ENCODE results near the gene KRTAP4-16. TPM values are rescaled to one million over a fixed set of nuclear protein-coding genes. Genes with fewer than 3 reads are reported as not detected.
A peak's percentile ranks its signal among the peaks of the same experiment; 100 is the strongest.
"Not testable (repeated sequence)": the region's sequence is repeated elsewhere in the genome, so short reads cannot be mapped to it uniquely, and the experiment has no call there.

The KRTAP4-16 gene
- total RNA-seq, 1 donor from 2014 or later = not detected

DNA sequence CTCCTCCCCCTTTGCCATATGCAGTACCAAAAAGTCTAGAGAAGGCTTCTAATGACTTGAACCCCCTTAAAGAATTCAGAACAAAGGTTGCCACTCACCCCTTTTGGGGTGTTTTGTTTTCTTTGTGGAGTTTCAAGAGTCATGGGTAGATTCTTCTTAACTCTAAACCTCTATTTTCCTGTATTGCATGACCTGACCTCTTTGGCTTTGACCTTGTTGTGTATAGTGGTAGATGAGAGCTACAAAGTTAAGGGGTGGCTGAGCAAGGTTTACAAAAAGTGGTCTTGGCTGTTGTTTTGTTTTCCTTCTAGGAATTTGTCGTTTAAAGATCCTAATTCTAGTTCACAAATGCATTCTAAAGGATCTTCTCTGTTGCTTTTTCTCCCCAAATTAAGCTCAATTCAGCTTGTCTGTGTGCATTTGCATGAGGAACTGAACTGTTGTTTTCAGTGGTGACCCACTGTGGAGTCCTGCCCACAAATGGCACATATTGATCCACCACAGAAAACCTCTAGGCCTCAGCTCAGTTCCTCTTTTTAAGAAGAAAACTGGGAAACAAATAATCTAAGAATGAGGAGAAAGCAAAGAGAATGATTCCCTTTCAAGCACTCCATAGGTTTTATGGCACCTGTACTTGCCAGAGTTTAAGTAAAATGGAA lies 6.8 kb upstream of the KRTAP4-16 start:
- H3K36me3 Mint-ChIP-seq (ENCODE audit: low read depth); intact Hi-C loops (cut with micrococcal nuclease); H3K27ac Mint-ChIP-seq; H3K4me1 Mint-ChIP-seq (ENCODE audit: low read depth); H3K4me3 Mint-ChIP-seq; H3K27me3 Mint-ChIP-seq (ENCODE audit: insufficient read depth); DNase-seq (ENCODE audit: low spot score): not testable (repeated sequence)
- peaks cover 11% of the 10 kb centered on the region for H3K9me3 Mint-ChIP-seq

- no peaks in the 10 kb centered on the region for H3K4me1 Mint-ChIP-seq (ENCODE audit: low read depth)
- no peak overlapping the region for H3K27ac Mint-ChIP-seq
- DNase-seq (ENCODE audit: low spot score) = no peak
- H3K4me3 Mint-ChIP-seq = no peak overlapping the region
- intact Hi-C loops (cut with micrococcal nuclease) = loop anchor here (1.0 kb wide), 1 partner anchor 21 kb away; no protein-coding TSS in a partner anchor
- H3K9me3 Mint-ChIP-seq = peaks cover 11% of the 10 kb centered on the region
- H3K27me3 Mint-ChIP-seq (ENCODE audit: insufficient read depth) = peaks cover 5% of the 10 kb centered on the region
- no peaks in the 10 kb centered on the region for H3K36me3 Mint-ChIP-seq (ENCODE audit: low read depth)
Measured at GRCh38 chr17:41107941-41108450, 6.0 kb upstream of the KRTAP4-16 start.

DNA sequence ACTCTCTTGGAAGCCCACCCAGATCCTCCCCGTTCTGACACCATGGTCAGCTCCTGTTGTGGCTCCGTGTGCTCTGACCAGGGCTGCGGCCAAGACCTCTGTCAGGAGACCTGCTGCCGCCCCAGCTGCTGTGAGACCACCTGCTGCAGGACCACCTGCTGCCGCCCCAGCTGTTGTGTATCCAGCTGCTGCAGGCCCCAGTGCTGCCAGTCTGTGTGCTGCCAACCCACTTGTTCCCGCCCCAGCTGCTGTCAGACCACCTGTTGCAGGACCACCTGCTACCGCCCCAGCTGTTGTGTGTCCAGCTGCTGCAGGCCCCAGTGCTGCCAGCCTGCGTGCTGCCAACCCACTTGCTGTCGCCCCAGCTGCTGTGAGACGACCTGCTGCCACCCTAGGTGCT lies 3.3 kb upstream of the KRTAP4-16 start, which contains the start of gene KRTAP4-9:
TSS of gene KRTAP4-9 (plus strand) at position 43 of the 400 bp plus-strand sequence. CDS start at position 43, 0 bp downstream.
- H3K27ac Mint-ChIP-seq; H3K4me1 Mint-ChIP-seq (ENCODE audit: low read depth); H3K9me3 Mint-ChIP-seq; H3K36me3 Mint-ChIP-seq (ENCODE audit: low read depth); intact Hi-C loops (cut with micrococcal nuclease); DNase-seq (ENCODE audit: low spot score); H3K4me3 Mint-ChIP-seq; H3K27me3 Mint-ChIP-seq (ENCODE audit: insufficient read depth): not testable (repeated sequence)

- H3K4me1 Mint-ChIP-seq (ENCODE audit: low read depth); H3K36me3 Mint-ChIP-seq (ENCODE audit: low read depth); DNase-seq (ENCODE audit: low spot score); H3K4me3 Mint-ChIP-seq; H3K27ac Mint-ChIP-seq; H3K27me3 Mint-ChIP-seq (ENCODE audit: insufficient read depth); H3K9me3 Mint-ChIP-seq; intact Hi-C loops (cut with micrococcal nuclease): not testable (repeated sequence)
Measured at GRCh38 chr17:41104386-41105038, 2.5 kb upstream of the KRTAP4-16 start.

GRCh38 chr17:41103896-41104295 lies 1.9 kb upstream of the KRTAP4-16 start:
- Mint-ChIP-seq H3K9me3 (no peaks in the 10 kb centered on the region), H3K4me1 (ENCODE audit: low read depth) (no peaks in the 10 kb centered on the region), H3K36me3 (ENCODE audit: low read depth) (no peaks in the 10 kb centered on the region), H3K27ac (peak overlapping the region; percentile 44), H3K4me3 (no peak overlapping the region), H3K27me3 (ENCODE audit: insufficient read depth) (peaks cover 6% of the 10 kb centered on the region)
- DNase-seq (ENCODE audit: low spot score) = no peak
- intact Hi-C loops (cut with micrococcal nuclease) = no loop called here

DNA sequence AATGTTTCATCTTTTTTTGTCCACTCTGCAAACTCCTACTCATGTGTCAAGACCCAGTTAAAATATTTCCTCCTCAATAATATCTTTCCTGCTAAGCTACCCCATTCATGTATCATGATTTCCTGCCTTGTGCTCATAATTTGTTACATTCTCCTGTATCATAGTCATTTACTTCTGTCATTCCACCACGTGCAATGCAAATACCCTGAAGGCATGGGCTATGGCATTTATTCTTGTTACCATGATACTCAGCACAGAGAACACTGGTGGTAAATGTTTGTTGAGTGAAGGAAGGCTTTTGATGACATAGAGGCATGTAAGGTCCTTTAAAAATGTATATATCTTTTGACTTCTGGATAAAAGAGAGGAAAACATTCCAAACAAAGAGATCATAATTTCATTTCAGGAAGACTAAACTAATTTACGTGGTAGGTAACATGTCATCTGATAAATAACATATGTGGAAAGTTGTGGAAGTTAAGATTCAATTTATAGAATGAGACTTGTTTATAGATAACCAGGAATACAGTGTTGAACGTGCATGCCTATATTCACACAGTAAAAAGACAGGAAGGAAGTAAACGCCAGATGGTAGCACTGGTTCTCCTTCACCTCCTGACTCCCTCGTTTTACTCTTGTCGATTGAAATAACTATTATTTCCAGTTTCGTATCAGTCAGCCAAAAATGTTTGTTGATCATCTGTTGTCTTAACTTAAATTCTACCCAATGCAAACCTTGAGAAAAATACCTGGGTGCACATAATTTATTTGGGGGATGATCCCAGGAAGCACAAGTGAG lies 2.1 kb downstream of the KRTAP4-16 start:
- H3K4me1 Mint-ChIP-seq (ENCODE audit: low read depth); intact Hi-C loops (cut with micrococcal nuclease); DNase-seq (ENCODE audit: low spot score); H3K27me3 Mint-ChIP-seq (ENCODE audit: insufficient read depth); H3K9me3 Mint-ChIP-seq; H3K4me3 Mint-ChIP-seq; H3K27ac Mint-ChIP-seq; H3K36me3 Mint-ChIP-seq (ENCODE audit: low read depth): not testable (repeated sequence)

- peaks cover 7% of the 10 kb centered on the region for H3K27me3 Mint-ChIP-seq (ENCODE audit: insufficient read depth)
- no peak overlapping the region for H3K27ac Mint-ChIP-seq
- no peaks in the 10 kb centered on the region for H3K9me3 Mint-ChIP-seq
- no peak for DNase-seq (ENCODE audit: low spot score)
- no peak overlapping the region for H3K4me3 Mint-ChIP-seq
- intact Hi-C loops (cut with micrococcal nuclease) = no loop called here
- H3K4me1 Mint-ChIP-seq (ENCODE audit: low read depth) = no peaks in the 10 kb centered on the region
- no peaks in the 10 kb centered on the region for H3K36me3 Mint-ChIP-seq (ENCODE audit: low read depth)
Measured at GRCh38 chr17:41098481-41098880, 3.5 kb downstream of the KRTAP4-16 start.

- Mint-ChIP-seq H3K4me1 (ENCODE audit: low read depth) (no peaks in the 10 kb centered on the region), H3K36me3 (ENCODE audit: low read depth) (no peaks in the 10 kb centered on the region), H3K27me3 (ENCODE audit: insufficient read depth) (peaks cover 7% of the 10 kb centered on the region), H3K27ac (no peak within 1 kb of the TSS), H3K4me3 (no peak within 1 kb of the TSS), H3K9me3 (no peaks in the 10 kb centered on the region)
- no peak for DNase-seq (ENCODE audit: low spot score)
- intact Hi-C loops (cut with micrococcal nuclease) = no loop called here
Measured at GRCh38 chr17:41098042-41098441, 4.0 kb downstream of the KRTAP4-16 start, which contains the start of gene KRTAP4-8. Gene KRTAP4-8 (minus strand): TSS chr17:41098142. CDS start chr17:41098084, 58 bp downstream.

- no peak for DNase-seq (ENCODE audit: low spot score)
- Mint-ChIP-seq H3K27me3 (ENCODE audit: insufficient read depth) (peaks cover 9% of the 10 kb centered on the region), H3K36me3 (ENCODE audit: low read depth) (no peaks in the 10 kb centered on the region), H3K9me3 (no peaks in the 10 kb centered on the region), H3K4me3 (no peak overlapping the region), H3K27ac (no peak overlapping the region), H3K4me1 (ENCODE audit: low read depth) (no peaks in the 10 kb centered on the region)
- intact Hi-C loops (cut with micrococcal nuclease) = no loop called here
Measured at GRCh38 chr17:41096055-41096454, 6.0 kb downstream of the KRTAP4-16 start.

GRCh38 chr17:41088760-41089352 lies 13.2 kb downstream of the KRTAP4-16 start:
- H3K4me3 Mint-ChIP-seq; H3K27me3 Mint-ChIP-seq (ENCODE audit: insufficient read depth); intact Hi-C loops (cut with micrococcal nuclease); H3K4me1 Mint-ChIP-seq (ENCODE audit: low read depth); H3K36me3 Mint-ChIP-seq (ENCODE audit: low read depth); H3K27ac Mint-ChIP-seq; DNase-seq (ENCODE audit: low spot score); H3K9me3 Mint-ChIP-seq: not testable (repeated sequence)

- DNase-seq (ENCODE audit: low spot score); H3K9me3 Mint-ChIP-seq; H3K4me3 Mint-ChIP-seq; H3K27me3 Mint-ChIP-seq (ENCODE audit: insufficient read depth); H3K27ac Mint-ChIP-seq; H3K36me3 Mint-ChIP-seq (ENCODE audit: low read depth); intact Hi-C loops (cut with micrococcal nuclease); H3K4me1 Mint-ChIP-seq (ENCODE audit: low read depth): not testable (repeated sequence)
Measured at GRCh38 chr17:41084100-41084856, 17.7 kb downstream of the KRTAP4-16 start, which contains the start of gene KRTAP4-7. Gene KRTAP4-7 (plus strand): TSS chr17:41084150. CDS start chr17:41084207, 57 bp downstream.

DNA sequence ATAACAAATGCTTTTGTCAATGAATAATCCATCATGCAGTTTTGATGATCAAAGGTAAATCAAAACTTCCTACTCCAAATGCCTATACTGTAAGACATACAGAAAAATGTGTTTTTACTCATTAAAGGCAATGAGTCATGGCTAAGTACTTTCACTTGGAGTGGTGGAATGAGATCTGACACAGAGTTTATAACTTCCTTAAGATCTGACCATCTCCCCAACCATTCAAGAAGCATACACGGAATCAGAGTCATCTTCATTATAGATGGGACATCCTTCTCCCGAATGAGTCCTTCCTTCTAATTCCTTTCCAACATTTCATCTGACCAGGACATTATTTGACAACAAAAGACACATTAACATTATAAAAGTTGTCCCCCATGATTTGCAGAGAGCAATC lies 18.6 kb downstream of the KRTAP4-16 start:
- DNase-seq (ENCODE audit: low spot score); H3K27me3 Mint-ChIP-seq (ENCODE audit: insufficient read depth); H3K4me3 Mint-ChIP-seq; H3K4me1 Mint-ChIP-seq (ENCODE audit: low read depth); H3K27ac Mint-ChIP-seq; H3K9me3 Mint-ChIP-seq; H3K36me3 Mint-ChIP-seq (ENCODE audit: low read depth); intact Hi-C loops (cut with micrococcal nuclease): not testable (repeated sequence)

Data from activated T-helper 1 cell treated with anti-CD3 and anti-CD28 coated beads, Interleukin-12 subunit alpha, Interleukin-12 subunit beta, Interleukin-2, Interleukin-4 antibody, amounts not matched to agents 30 ng/mL and 10 ng/mL and 1 ng/mL, durations not matched to agents 14 hours and 24 hours and 36 hours (primary cell).